GM18861 (cell line): ENCODE measurements around the gene HCN1.
"Not testable (repeated sequence)": the region's sequence is repeated elsewhere in the genome, so short reads cannot be mapped to it uniquely, and the experiment has no call there.

Experiments
- ATAC-seq: cut with Tn5 transposase; IDR thresholded peaks from one replicate; pipeline ENCODE4 v1.9.1; 2021; ENCODE audit not compliant: unreplicated experiment

Gene HCN1

GRCh38 chr5:45622365-45622764 lies 73.8 kb downstream of the HCN1 start:
- ATAC-seq = no peak

DNA sequence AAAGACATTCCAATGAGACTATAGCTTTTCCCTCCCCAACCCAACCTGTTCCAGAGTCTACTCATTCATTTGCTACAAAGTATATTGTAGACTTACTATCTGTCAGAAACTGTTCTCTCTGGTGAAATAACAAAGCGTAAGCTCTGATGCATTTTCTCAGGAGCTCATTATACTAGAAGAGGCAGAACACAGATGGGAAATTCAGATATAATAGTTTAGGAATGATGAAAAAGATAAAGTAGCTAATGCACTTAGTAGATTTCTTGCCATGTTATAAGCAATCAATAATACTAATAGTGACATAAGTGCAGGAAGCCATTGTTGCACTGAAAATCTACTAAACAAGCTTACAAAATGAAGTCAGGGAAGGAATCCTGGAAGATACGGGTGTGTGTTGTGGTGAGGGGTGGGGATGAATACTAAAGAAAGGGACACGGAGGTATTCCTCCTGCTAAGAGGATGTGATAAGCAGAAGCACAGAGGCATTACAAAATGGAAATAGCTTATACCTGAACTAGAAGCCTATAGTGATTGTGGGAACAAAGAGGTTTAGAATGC lies 78.2 kb downstream of the HCN1 start:
- ATAC-seq = no peak

DNA sequence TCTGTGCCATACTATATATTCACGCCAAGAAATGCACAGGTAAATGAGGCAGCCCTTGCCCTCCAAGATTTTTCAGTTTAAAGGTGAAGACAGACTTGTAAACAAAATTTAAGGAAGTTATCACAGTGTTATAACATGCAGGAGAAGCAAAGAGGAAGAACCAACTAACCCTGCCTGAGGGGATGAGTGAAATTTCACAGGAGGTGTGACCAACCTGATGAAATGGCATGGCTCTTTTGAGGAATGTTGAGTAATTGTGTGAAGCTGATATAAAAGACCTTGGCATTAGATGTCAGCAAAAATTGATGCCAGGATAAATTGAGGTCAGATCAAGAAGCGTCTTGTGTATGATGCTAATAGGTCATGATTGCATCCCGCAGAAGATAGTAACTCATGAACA lies 86.5 kb downstream of the HCN1 start:
- ATAC-seq = no peak

- no peak for ATAC-seq
Observed at GRCh38 chr5:45604092-45604491, 92.1 kb downstream of the HCN1 start.

DNA sequence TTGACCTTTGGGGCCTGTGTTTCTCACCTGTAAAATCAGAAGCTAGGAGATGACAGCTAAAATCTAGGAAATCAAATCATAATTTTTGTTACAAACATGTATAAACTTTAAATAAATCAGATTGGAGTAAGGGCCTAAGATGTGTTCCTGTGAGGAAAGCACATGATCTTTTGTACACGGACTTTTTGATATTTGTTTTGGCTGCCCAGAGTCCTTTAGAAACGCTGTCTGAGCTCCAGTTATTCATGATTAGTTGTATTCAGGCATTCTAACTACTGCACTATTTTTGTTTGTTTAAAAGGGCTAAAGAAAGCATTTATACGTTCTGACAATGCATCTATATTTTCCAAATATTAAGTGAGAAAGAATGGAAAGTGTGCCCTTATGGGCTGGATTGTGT lies 94.8 kb downstream of the HCN1 start:
- ATAC-seq = no peak

GRCh38 chr5:45596320-45596719 lies 99.9 kb downstream of the HCN1 start:
- no peak for ATAC-seq

DNA sequence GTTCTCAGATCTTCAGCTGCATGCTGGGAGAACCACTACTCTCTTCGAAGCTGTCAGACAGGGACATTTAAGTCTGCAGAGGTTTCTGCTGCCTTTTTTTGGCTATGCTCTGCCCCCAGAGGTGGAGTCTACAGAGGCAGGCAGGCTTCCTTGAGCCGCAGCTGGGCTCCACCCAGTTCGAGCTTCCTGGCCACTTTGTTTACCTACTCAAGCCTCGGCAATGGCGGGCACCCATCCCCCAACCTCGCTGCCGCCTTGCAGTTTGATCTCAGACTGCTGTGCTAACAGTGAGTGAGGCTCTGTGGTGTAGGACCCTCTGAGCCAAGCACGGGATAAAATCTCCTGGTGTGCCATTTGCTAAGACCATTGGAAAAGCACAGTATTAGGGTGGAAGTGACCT lies 110.2 kb downstream of the HCN1 start:
- ATAC-seq = not testable (repeated sequence)

DNA sequence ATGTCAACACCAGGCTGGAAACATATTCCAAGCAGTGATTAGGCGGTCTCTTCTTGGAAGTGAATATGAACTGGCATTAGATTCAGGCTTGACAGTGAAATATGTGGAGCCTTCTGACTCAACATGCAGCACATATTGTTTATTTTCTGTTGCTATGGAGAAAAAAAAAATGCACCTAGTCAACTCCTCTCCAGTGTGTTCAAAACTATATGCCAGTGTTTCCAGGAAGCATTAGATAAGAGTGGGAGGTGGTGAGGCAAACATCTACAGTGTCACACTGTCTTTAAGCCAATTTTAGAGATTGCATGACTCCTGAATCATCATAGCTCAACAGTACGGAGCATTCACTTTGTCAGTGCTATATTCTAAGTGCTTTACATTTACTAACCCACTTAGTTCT lies 117.9 kb downstream of the HCN1 start:
- no peak for ATAC-seq

- no peak for ATAC-seq
Observed at GRCh38 chr5:45568813-45569212, 127.4 kb downstream of the HCN1 start.

- no peak for ATAC-seq
Observed at GRCh38 chr5:45542421-45542820, 153.8 kb downstream of the HCN1 start.

- ATAC-seq = no peak
Observed at GRCh38 chr5:45533663-45534062, 162.5 kb downstream of the HCN1 start.

DNA sequence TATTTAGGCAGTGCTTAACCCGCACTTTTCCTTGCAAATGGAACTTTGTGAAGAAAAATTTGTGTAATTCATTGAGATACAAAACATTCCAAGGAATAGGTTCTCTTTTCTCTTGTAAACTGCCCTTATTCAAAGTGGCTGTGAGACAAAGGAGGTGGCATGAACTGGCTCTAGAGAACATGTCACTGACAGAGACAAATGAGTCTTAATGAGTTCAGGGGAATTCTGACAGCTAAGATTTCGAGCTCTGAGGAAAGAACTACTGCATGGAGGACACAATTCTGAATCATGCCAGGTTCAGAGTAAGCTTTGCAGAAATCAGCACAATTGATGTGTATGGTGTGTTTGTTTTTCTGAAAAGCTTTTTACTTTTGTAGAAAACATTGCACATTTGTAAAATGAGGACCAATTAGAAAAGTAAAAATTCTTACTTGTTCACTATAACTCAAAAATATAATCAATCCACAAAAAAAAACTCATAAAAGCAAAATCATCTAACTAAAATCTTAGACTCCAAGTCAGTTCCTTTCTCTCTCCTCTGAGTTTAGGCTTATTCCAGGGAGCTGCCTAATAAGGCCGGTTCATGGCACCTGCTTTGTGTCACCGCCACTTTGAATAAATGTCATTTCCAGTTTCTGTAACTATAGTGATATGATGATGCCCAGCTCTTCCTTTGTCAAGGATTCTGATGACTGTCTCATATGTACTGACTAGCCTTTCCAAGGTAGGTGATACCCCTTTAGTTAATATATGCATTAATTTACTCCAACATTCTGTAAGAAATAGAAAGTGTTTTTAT lies 163.2 kb downstream of the HCN1 start:
- ATAC-seq = no peak

DNA sequence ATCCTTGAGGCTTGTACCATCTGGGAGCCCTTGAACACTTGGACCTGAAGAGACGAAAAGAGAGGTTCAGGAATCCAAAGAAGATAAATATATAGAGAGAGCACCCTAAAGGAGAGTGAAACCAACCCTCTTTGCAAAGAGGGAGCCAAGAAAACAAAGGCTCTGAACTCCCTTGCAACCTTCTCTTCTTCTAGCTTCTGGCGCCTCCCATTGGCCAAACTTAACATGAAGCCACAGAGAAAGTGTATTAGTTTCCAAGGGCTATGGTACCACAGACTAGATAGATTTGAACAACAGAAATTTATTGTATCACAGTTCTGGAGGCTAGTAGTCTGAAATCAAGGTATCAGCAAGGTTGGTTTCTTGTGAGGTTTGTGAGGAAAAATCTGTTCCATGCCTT lies 175.1 kb downstream of the HCN1 start:
- no peak for ATAC-seq

DNA sequence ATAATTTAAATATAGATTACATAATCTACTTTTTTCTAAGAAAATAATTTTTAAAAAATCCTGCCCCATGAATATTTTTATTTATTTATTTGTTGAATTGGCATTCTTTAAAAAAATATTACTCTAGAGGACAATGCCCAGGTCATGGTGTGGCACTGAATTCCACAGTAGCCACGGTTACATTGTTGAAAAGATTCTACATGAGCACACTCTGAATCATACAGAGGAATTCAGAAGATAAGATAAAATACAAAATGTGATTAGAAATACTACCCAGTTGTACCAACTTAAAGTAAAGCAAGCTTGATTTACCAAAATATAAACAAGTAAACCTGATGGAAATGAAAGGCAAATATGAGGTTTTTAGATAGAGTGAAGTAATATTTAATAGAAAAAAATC lies 183.7 kb downstream of the HCN1 start:
- ATAC-seq = no peak

- ATAC-seq = no peak
Observed at GRCh38 chr5:45509371-45509770, 186.8 kb downstream of the HCN1 start.

DNA sequence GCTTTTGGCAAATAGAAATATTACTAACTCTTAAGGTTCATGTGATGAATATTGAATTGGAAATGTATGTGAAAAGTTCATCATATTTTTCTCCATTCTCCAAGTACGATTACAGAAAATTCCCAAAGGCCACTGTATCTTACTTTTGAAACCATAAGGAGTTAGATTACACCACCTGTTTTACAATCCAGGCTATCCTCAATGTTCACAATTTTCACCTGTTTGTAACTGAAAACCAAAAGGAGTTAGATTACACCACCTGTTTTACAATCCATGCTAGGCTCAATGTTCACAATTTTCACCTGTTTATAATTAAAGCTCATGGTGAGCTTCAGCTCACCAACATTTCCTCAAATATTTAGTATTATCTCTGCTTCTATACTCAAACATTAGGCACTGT lies 188.0 kb downstream of the HCN1 start:
- ATAC-seq = no peak

DNA sequence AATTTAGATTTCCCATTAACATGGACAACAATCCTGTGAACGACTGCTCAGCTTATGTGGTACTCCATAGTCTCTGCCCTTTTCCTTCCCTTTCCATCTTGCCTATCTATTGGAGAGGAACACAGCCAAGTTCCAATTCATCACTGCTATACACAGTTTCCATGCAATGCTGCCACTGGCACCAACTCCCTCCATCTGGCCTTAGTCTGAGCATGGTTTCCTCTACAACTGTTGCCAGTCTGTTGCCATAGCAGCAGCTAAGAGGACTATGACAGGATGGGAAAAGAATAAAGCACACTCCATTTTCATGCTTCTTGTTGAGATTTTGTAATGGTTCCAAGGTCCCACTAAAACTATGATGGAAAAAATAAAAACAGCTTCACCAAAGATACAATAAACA lies 189.0 kb downstream of the HCN1 start:
- no peak for ATAC-seq

- ATAC-seq = not testable (repeated sequence)
Observed at GRCh38 chr5:45499006-45499405, 197.2 kb downstream of the HCN1 start.

DNA sequence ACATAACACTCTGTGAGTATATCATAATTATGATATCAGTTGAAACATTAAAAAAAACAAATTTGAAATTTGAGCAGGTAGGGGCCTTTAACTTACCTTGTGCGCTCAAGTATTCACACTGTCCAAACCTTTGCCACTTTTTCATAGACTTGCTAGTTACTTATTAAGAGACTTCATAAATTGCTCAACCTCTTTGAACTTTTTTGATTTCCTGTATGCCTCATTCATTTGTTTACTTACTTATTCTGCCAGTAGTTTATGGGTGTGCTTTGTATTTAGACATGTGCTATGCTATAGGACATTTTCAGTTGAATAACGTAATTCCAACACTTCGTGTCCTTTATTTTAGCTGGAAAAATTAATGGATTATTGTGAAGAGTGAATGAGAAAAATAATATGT lies 204.8 kb downstream of the HCN1 start:
- no peak for ATAC-seq

DNA sequence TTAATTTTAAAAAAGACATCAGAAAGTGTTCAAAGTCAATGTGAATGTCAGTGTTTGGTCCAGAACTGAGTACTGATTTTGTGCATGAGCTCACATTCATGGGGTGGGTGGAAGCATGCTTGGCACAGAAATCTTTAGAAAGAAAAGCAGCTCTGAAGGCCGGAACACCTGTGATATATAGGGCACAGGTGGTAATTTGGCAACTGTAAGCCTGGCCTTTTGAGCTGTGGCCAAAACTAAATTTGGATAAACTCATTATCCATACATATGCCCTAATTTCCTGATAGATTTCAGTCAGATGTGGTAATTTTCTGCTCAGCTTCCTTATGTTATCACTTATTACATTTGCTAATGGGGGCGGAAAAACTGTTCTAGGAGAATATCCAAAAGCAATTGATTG lies 211.4 kb downstream of the HCN1 start:
- ATAC-seq = no peak

- ATAC-seq = no peak
Observed at GRCh38 chr5:45454114-45454513, 242.1 kb downstream of the HCN1 start.

GRCh38 chr5:45444856-45445255 lies 251.3 kb downstream of the HCN1 start:
- ATAC-seq = not testable (repeated sequence)

DNA sequence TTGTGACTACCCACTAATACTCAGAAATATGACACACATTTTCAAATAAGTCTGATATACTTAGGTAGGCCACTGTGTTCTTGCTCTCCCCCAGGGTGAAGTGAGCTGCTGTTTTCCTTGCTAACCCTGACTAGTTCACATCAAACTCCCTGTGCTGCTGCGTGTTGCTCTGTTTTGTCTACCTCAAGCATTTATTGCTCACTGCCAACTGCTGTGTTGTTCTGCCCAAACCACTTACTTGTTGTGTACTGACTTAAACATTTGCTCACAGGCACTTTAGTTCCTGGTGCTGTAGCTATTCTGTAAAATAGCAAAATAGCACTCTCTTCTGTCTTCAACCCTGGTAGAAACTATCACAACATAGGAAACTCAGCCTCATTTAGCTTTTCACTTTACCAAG lies 255.7 kb downstream of the HCN1 start:
- ATAC-seq = no peak
